Type B pancreatic cell (in vitro differentiated cells): Measurements from ENCODE around the gene MPZL3. TPM values are rescaled to one million over a fixed set of nuclear protein-coding genes. Genes with fewer than 3 reads are reported as not detected.

ENCODE experiments used
- DNase-seq: peaks from one replicate; pipeline ENCODE4 v3.0.0; 2021; ENCODE audit warnings: mixed read lengths; ENCODE audit not compliant: unreplicated experiment; ENCODE audit errors: extremely low spot score
- H3K27ac Mint-ChIP-seq: 2 replicates; pipeline ENCODE4 v1.8.0; 2021; ENCODE audit warnings: mild to moderate bottlenecking, mixed read lengths
- H3K27me3 Mint-ChIP-seq: 2 replicates; pipeline ENCODE4 v1.8.0; 2021; ENCODE audit warnings: mixed read lengths
- H3K36me3 Mint-ChIP-seq: 2 replicates; pipeline ENCODE4 v1.8.0; 2021; ENCODE audit warnings: mixed read lengths
- H3K4me1 Mint-ChIP-seq: one replicate; pipeline ENCODE4 v1.8.0; 2021; ENCODE audit warnings: mixed read lengths; ENCODE audit not compliant: unreplicated experiment
- H3K4me3 Mint-ChIP-seq: 2 replicates; pipeline ENCODE4 v1.8.0; 2021; ENCODE audit warnings: mild to moderate bottlenecking, mixed read lengths
- H3K9me3 Mint-ChIP-seq: 2 replicates; pipeline ENCODE4 v1.8.0; 2021; ENCODE audit warnings: mixed read lengths
- CTCF ChIP-seq: fragments of 200-600 bp; sonication (generic); conservative IDR thresholded peaks from 2 replicates; pipeline ENCODE4 v1.5.0; 2021; ENCODE audit warnings: antibody characterized with exemption, mild to moderate bottlenecking
- total RNA-seq: library from RNA; stranded (reverse); gene quantifications from 2 replicates; pipeline ENCODE4 v1.2.1, GENCODE V29; 2021; ENCODE audit warnings: low replicate concordance

The MPZL3 gene
- total RNA-seq, 1 donor from 2014 or later: 10.2 TPM

- Mint-ChIP-seq H3K4me3 (no peak overlapping the region), H3K9me3 (no peaks in the 10 kb centered on the region), H3K36me3 (peaks cover 3% of the 10 kb centered on the region), H3K27ac (no peak overlapping the region), H3K27me3 (peaks cover 9% of the 10 kb centered on the region), H3K4me1 (no peaks in the 10 kb centered on the region)
- DNase-seq: no peak
- TF ChIP-seq CTCF: no peak
Observed at GRCh38 chr11:118283756-118284350, 31.7 kb upstream of the MPZL3 start.

GRCh38 chr11:118283037-118283636 is 31.0 kb upstream of the MPZL3 start:
- DNase-seq: no peak
- Mint-ChIP-seq H3K9me3 (no peaks in the 10 kb centered on the region), H3K4me1 (no peaks in the 10 kb centered on the region), H3K36me3 (peaks cover 3% of the 10 kb centered on the region), H3K4me3 (no peak overlapping the region), H3K27me3 (peaks cover 12% of the 10 kb centered on the region), H3K27ac (no peak overlapping the region)
- no peak for TF ChIP-seq CTCF

GRCh38 chr11:118282606-118283005 is 30.4 kb upstream of the MPZL3 start:
- no peak overlapping the region for H3K4me3 Mint-ChIP-seq
- H3K27ac Mint-ChIP-seq: no peak overlapping the region
- TF ChIP-seq CTCF: no peak
- H3K36me3 Mint-ChIP-seq: peaks cover 3% of the 10 kb centered on the region
- DNase-seq: no peak
- no peaks in the 10 kb centered on the region for H3K4me1 Mint-ChIP-seq
- peaks cover 12% of the 10 kb centered on the region for H3K27me3 Mint-ChIP-seq
- H3K9me3 Mint-ChIP-seq: no peaks in the 10 kb centered on the region

GRCh38 chr11:118281284-118281683 is 29.1 kb upstream of the MPZL3 start:
- Mint-ChIP-seq H3K27me3 (peaks cover 16% of the 10 kb centered on the region), H3K4me1 (no peaks in the 10 kb centered on the region), H3K36me3 (peaks cover 3% of the 10 kb centered on the region)

GRCh38 chr11:118277312-118277711 is 25.1 kb upstream of the MPZL3 start:
- Mint-ChIP-seq H3K4me3 (no peak overlapping the region), H3K4me1 (no peaks in the 10 kb centered on the region), H3K9me3 (no peaks in the 10 kb centered on the region), H3K27me3 (peaks cover 31% of the 10 kb centered on the region), H3K36me3 (peaks cover 1% of the 10 kb centered on the region), H3K27ac (peak overlapping the region; percentile 66)
- TF ChIP-seq CTCF: no peak
- no peak for DNase-seq

More at GRCh38 chr11:118281284-118281683, 29.1 kb upstream of the MPZL3 start:
- no peaks in the 10 kb centered on the region for H3K9me3 Mint-ChIP-seq
- TF ChIP-seq CTCF: no peak
- DNase-seq: no peak
- no peak overlapping the region for H3K4me3 Mint-ChIP-seq
- no peak overlapping the region for H3K27ac Mint-ChIP-seq
